Endothelial cell of umbilical vein (primary cell): ENCODE measurements around the gene SPOP.

Experiments
- MYC ChIP-seq: IDR thresholded peaks from one replicate; pipeline ENCODE4 v1.6.1; 2011; ENCODE audit warnings: mild to moderate bottlenecking, low read depth, low read length
- POLR2A ChIP-seq: IDR thresholded peaks from 2 replicates; pipeline ENCODE4 v1.6.1; 2012; ENCODE audit warnings: low read depth, mild to moderate bottlenecking, control low read depth, low read length
- POLR2AphosphoS5 ChIP-seq: IDR thresholded peaks from 2 replicates; pipeline ENCODE4 v1.6.1; 2012; ENCODE audit warnings: low read depth, mild to moderate bottlenecking, control low read depth, low read length, moderate library complexity; ENCODE audit not compliant: insufficient read depth
- TF ChIP-seq, protein P1 (sequence below), 2 donors: IDR thresholded peaks; 1 replicate in 1 of 2; 2 replicates in 1 of 2; pipeline ENCODE4 v1.5.1; 2011; ENCODE audit warnings: low read length in 2 of 2, mild to moderate bottlenecking in 2 of 2, moderate library complexity in 2 of 2, control low read depth in 1 of 2, inconsistent platforms in 1 of 2, low read depth in 1 of 2; ENCODE audit not compliant: insufficient read depth in 1 of 2; ENCODE audit errors: extremely low read depth in 1 of 2
- TF ChIP-seq, protein P2 (sequence below): IDR thresholded peaks from 2 replicates; pipeline ENCODE4 v1.6.1; 2011; ENCODE audit not compliant: insufficient read depth, insufficient read length

DNA sequence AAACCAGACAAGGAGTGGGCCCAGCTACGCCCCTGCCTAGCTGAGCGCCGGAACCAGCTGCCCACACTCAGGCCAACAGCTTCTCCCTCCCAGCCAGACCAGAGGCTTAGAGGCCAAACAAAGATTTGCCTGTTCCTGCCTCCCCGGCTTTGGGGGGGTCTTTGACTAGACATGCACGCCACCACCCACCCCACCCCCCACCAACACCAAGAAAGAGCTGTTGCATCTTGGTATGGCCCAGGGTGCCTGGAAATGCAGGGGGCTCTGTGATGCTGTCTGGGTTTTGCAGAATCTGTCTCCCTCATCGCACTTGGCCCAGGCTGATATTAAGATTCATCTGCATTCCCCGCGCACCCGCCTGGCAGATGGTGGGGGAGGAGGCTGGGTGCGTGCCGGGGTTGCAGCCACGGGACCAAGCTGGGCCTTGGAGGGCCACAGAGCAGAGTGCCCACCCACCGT lies 103.5 kb downstream of the SPOP start:
- TF ChIP-seq POLR2AphosphoS5 (no peak), POLR2A (no peak), MYC (no peak)
- TF ChIP-seq, protein P1, sequence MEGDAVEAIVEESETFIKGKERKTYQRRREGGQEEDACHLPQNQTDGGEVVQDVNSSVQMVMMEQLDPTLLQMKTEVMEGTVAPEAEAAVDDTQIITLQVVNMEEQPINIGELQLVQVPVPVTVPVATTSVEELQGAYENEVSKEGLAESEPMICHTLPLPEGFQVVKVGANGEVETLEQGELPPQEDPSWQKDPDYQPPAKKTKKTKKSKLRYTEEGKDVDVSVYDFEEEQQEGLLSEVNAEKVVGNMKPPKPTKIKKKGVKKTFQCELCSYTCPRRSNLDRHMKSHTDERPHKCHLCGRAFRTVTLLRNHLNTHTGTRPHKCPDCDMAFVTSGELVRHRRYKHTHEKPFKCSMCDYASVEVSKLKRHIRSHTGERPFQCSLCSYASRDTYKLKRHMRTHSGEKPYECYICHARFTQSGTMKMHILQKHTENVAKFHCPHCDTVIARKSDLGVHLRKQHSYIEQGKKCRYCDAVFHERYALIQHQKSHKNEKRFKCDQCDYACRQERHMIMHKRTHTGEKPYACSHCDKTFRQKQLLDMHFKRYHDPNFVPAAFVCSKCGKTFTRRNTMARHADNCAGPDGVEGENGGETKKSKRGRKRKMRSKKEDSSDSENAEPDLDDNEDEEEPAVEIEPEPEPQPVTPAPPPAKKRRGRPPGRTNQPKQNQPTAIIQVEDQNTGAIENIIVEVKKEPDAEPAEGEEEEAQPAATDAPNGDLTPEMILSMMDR (IDR thresholded peaks at IDR 0.05; ENCODE audit: extremely low read depth in 1 of 2, insufficient read depth in 1 of 2, low read depth in 1 of 2, low read length in 2 of 2): no peak
- TF ChIP-seq, protein P2, sequence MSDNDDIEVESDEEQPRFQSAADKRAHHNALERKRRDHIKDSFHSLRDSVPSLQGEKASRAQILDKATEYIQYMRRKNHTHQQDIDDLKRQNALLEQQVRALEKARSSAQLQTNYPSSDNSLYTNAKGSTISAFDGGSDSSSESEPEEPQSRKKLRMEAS: no peak
